ENCODE results near the gene EMC10.

EMC10 gene

GRCh38 chr19:50476224-50476906, at the start of gene EMC10, which contains the start of gene GARIN5A:
TSS of gene EMC10 (plus strand) at chr19:50476507. CDS start at chr19:50476545, 38 bp downstream.
TSS of gene GARIN5A (minus strand) at chr19:50476848. CDS start at chr19:50476388, 460 bp downstream.
- Histone ChIP-seq H3K9ac (ENCODE audit: insufficient read length, low read depth) (no peak within 1 kb of the TSS), H3K36me3 (ENCODE audit: insufficient read depth, insufficient read length, low read length) (no peaks in the 10 kb centered on the region), H3K4me3 (ENCODE audit: insufficient read length, low read depth) (no peak within 1 kb of the TSS), H3K9me3 (ENCODE audit: insufficient read depth, low read length) (peaks cover 14% of the 10 kb centered on the region; the same call in 1 of the 2 replicates), H3K4me1 (ENCODE audit: insufficient read depth, insufficient read length) (peaks cover 3% of the 10 kb centered on the region), H3K27me3 (ENCODE audit: insufficient read depth, insufficient read length) (no peaks in the 10 kb centered on the region)
- TF ChIP-seq SUZ12 (IDR thresholded peaks at IDR 0.05; ENCODE audit: extremely low read depth, insufficient read depth, insufficient read length) (no peak), YY1 (IDR thresholded peaks at IDR 0.05; ENCODE audit: insufficient read depth, insufficient read length) (no peak), ZNF274 (IDR thresholded peaks at IDR 0.05; ENCODE audit: low read depth, low read length) (no peak)
- peak; percentile 74 for DNase-seq (ENCODE audit: low read depth, low spot score)

DNA sequence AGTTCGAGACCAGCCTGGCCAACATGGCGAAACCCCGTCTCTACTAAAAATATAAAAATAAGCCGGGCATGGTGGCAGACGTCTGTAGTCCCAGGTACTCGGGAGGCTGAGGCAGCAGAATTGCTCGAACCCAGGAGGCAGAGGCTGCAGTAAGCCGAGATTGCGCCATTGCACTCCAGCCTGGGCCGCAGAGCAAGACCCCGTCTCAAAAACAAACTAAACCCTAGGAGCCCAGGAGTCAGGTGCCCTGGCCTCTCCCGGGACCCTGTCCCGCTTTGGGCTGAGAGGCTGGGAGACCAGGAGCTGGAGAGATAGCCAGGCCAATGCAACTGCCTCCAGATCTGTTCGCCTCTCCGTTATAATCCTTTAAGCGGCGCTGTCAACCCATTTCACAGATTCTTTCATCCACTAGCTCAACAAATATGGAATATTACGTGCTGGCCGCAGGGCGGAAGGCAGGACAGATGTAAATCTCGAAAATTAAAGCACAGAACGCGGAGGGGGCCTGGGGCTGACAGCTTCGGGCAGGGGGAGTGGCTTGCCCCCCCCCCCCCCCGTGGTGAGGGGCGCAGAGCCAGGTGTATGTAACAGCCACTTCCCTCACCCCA, 48.9 kb upstream of the EMC10 start:
- Histone ChIP-seq H3K9ac (ENCODE audit: insufficient read length, low read depth) (no peak overlapping the region), H3K36me3 (ENCODE audit: insufficient read depth, insufficient read length, low read length) (no peaks in the 10 kb centered on the region), H3K4me3 (ENCODE audit: insufficient read length, low read depth) (no peak overlapping the region), H3K9me3 (ENCODE audit: insufficient read depth, low read length) (no peaks in the 10 kb centered on the region), H3K4me1 (ENCODE audit: insufficient read depth, insufficient read length) (no peaks in the 10 kb centered on the region), H3K27me3 (ENCODE audit: insufficient read depth, insufficient read length) (no peaks in the 10 kb centered on the region)
- TF ChIP-seq YY1 (IDR thresholded peaks at IDR 0.05; ENCODE audit: insufficient read depth, insufficient read length) (no peak), ZNF274 (IDR thresholded peaks at IDR 0.05; ENCODE audit: low read depth, low read length) (no peak), SUZ12 (IDR thresholded peaks at IDR 0.05; ENCODE audit: extremely low read depth, insufficient read depth, insufficient read length) (no peak)
- DNase-seq (ENCODE audit: low read depth, low spot score) = no peak

DNA sequence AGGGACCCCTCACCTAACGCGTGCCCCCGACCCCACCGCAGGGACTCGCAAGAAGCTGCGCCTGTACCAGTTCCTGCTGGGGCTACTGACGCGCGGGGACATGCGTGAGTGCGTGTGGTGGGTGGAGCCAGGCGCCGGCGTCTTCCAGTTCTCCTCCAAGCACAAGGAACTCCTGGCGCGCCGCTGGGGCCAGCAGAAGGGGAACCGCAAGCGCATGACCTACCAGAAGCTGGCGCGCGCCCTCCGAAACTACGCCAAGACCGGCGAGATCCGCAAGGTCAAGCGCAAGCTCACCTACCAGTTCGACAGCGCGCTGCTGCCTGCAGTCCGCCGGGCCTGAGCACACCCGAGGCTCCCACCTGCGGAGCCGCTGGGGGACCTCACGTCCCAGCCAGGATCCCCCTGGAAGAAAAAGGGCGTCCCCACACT, 48.3 kb upstream of the EMC10 start:
- H3K9me3 ChIP-seq (ENCODE audit: insufficient read depth, low read length) = no peaks in the 10 kb centered on the region
- TF ChIP-seq YY1 (IDR thresholded peaks at IDR 0.05; ENCODE audit: insufficient read depth, insufficient read length) (no peak), SUZ12 (IDR thresholded peaks at IDR 0.05; ENCODE audit: extremely low read depth, insufficient read depth, insufficient read length) (no peak), ZNF274 (IDR thresholded peaks at IDR 0.05; ENCODE audit: low read depth, low read length) (no peak)
- H3K4me1 ChIP-seq (ENCODE audit: insufficient read depth, insufficient read length) = no peaks in the 10 kb centered on the region
- no peaks in the 10 kb centered on the region for H3K36me3 ChIP-seq (ENCODE audit: insufficient read depth, insufficient read length, low read length)
- no peaks in the 10 kb centered on the region for H3K27me3 ChIP-seq (ENCODE audit: insufficient read depth, insufficient read length)
- DNase-seq (ENCODE audit: low read depth, low spot score) = no peak
- H3K4me3 ChIP-seq (ENCODE audit: insufficient read length, low read depth) = no peak overlapping the region
- H3K9ac ChIP-seq (ENCODE audit: insufficient read length, low read depth) = no peak overlapping the region

DNA sequence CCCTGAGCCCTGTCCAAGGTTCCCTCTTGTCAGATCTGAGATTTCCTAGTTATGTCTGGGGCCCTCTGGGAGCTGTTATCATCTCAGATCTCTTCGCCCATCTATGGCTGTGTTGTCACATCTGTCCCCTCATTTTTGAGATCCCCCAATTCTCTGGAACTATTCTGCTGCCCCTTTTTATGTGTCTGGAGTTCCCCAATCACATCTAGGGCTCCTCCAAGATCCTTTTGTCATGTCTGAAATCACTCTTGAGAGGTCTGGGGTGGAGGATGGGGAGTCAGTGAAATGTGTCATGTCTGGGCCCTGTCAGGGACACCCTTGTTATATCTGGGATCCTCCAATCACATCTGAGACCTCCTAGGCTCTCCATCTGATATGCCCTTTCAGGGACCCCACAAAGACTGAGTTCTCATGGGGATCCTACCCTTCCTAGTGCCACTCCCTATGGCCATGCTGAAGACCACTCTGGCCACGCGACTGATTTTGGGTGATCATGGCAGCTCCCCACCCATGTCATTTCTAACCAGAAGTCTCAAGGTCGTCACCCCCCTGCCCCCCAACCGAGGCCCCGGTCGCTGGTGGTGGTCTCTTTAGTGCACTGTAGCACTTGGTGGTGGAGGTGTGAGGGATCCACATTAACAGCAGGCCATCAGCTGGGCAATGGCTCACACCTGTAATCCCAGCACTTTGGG, 47.4 kb upstream of the EMC10 start:
- Histone ChIP-seq H3K9ac (ENCODE audit: insufficient read length, low read depth) (no peak overlapping the region), H3K9me3 (ENCODE audit: insufficient read depth, low read length) (no peaks in the 10 kb centered on the region), H3K27me3 (ENCODE audit: insufficient read depth, insufficient read length) (no peaks in the 10 kb centered on the region), H3K4me3 (ENCODE audit: insufficient read length, low read depth) (no peak overlapping the region), H3K4me1 (ENCODE audit: insufficient read depth, insufficient read length) (no peaks in the 10 kb centered on the region), H3K36me3 (ENCODE audit: insufficient read depth, insufficient read length, low read length) (no peaks in the 10 kb centered on the region)
- no peak for TF ChIP-seq ZNF274 (IDR thresholded peaks at IDR 0.05; ENCODE audit: low read depth, low read length)
- TF ChIP-seq SUZ12 (IDR thresholded peaks at IDR 0.05; ENCODE audit: extremely low read depth, insufficient read depth, insufficient read length) = no peak
- DNase-seq (ENCODE audit: low read depth, low spot score) = no peak

DNA sequence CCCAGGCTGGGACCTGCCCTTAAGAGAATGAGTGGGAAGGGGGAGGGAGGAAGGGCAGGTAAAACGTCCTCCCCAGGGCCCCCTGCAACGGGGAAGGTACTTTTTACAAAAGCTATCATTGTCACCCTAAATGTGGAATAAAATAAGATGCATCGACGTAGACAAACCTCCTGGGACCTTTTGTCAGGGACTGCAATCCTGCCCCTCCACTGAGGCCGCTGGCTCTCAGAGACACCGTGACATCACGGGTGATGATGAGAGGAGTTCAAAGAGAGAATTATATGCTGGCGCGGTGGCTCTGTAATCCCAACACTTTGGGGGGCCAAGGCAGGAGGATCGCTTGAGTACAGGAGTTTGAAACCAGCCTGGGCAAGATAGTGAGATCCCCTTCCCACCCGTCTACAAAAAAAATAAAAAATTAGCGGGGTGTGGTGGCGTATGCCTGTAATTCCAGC, 45.4 kb upstream of the EMC10 start:
- H3K4me3 ChIP-seq (ENCODE audit: insufficient read length, low read depth) = peak overlapping the region; percentile 45
- peak overlapping the region; percentile 56 for H3K9ac ChIP-seq (ENCODE audit: insufficient read length, low read depth)
- TF ChIP-seq ZNF274 (IDR thresholded peaks at IDR 0.05; ENCODE audit: low read depth, low read length) = no peak
- no peak for TF ChIP-seq YY1 (IDR thresholded peaks at IDR 0.05; ENCODE audit: insufficient read depth, insufficient read length)
- TF ChIP-seq SUZ12 (IDR thresholded peaks at IDR 0.05; ENCODE audit: extremely low read depth, insufficient read depth, insufficient read length) = no peak
- H3K36me3 ChIP-seq (ENCODE audit: insufficient read depth, insufficient read length, low read length) = no peaks in the 10 kb centered on the region
- peaks cover 5% of the 10 kb centered on the region for H3K4me1 ChIP-seq (ENCODE audit: insufficient read depth, insufficient read length)
- no peaks in the 10 kb centered on the region for H3K9me3 ChIP-seq (ENCODE audit: insufficient read depth, low read length)
- H3K27me3 ChIP-seq (ENCODE audit: insufficient read depth, insufficient read length) = no peaks in the 10 kb centered on the region
- DNase-seq (ENCODE audit: low read depth, low spot score) = no peak

DNA sequence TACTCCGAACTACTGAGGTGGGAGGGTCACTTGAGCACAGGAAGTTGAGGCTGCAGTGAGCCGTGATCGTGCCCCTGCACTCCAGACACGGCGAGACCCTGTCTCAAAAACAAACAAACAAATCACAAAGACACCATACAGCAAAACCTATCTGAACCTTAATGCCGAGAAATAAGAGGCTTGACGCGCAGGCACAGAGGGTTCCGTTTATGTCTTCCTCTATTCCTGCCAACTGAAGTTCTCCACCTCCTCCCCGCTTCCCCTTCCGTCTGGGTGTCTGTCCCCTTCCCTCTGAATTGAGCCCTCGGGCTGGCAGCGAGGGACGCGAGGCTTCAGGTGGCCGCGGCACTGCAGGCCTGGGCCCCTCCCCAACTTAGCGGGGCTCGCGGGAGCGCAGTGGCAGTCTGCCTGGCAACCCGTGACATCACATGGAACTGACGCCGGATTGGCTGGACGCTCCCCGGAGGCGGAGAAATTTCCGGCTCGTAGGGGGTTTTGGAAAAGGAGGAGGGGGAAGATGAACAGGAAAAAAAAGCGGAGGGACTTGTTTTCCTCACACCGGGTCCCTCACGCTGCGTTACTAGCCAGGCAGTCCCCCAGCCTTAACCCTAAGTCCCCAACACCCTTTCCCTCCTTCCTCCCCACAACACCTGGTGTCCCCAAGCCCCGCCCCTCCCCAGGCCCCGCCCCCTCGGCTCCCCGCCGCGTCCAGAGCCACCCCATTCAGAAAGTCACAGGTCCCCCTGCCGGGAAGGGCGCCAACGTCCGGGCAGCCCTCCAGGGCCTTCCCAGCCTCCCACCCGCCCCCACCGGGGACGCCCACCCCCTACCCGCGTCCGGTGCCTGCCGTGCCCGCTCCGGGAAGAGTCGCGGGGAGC, 44.7 kb upstream of the EMC10 start:
- Histone ChIP-seq H3K36me3 (ENCODE audit: insufficient read depth, insufficient read length, low read length) (no peaks in the 10 kb centered on the region), H3K4me1 (ENCODE audit: insufficient read depth, insufficient read length) (peaks cover 7% of the 10 kb centered on the region), H3K4me3 (ENCODE audit: insufficient read length, low read depth) (peak overlapping the region; percentile 47), H3K27me3 (ENCODE audit: insufficient read depth, insufficient read length) (no peaks in the 10 kb centered on the region), H3K9ac (ENCODE audit: insufficient read length, low read depth) (peak overlapping the region; percentile 74), H3K9me3 (ENCODE audit: insufficient read depth, low read length) (no peaks in the 10 kb centered on the region)
- TF ChIP-seq YY1 (IDR thresholded peaks at IDR 0.05; ENCODE audit: insufficient read depth, insufficient read length) (no peak), SUZ12 (IDR thresholded peaks at IDR 0.05; ENCODE audit: extremely low read depth, insufficient read depth, insufficient read length) (no peak), ZNF274 (IDR thresholded peaks at IDR 0.05; ENCODE audit: low read depth, low read length) (no peak)
- peak; percentile 56 for DNase-seq (ENCODE audit: low read depth, low spot score)
